ENCODE data around the gene ADPRS. TPM values are rescaled to one million over a fixed set of nuclear protein-coding genes. Genes with fewer than 3 reads are reported as not detected.

ADPRS gene
- total RNA-seq, 4 donors from 2014 or later = 23.3 to 45.8 (median 40.8) TPM

DNA sequence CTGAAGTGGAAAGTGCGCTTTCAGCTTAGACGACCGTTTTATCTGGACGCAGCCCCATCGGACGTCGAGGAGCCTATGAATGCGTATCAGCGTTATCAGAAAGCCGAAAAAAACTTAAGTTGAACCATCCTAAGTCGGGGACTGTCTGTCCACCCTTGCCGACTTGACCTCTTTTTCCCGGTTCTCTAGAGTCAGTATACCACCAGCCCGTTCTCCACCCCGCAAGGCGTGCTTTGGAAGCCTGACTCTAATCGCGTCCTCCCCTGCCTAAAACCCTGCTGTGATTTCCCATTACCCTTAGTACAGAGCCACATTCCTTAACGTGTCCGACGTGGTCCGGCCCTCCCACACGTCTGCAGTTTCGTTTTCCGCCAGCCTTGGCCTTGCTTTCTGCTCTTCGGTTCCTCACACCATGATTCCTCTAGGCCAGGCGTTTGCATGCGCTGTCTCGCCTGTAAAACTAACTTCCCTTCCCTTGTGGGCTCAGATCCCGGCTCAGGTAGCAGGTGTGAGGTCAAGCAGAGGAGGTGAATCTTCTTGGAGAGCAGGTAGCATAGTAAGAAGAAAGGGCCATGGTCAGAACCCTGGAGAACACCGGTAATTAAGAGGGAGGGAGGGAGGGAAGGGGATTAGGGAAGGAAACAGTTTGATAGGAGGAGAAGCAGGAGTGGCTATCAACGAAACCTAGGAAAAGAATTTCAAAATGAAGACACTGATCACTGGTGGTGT is 865 bp downstream of the ADPRS start:
- intact Hi-C loops (cut with DNase I) = no loop called here
- no peak for DNase-seq (ENCODE audit: extremely low spot score)
- Histone ChIP-seq H3K36me3 (peaks cover 28 to 46% (median 39%) of the 10 kb centered on the region in 4 donors), H3K4me3 (peak overlapping the region; percentile 64 to 100 (median 88)), H3K27ac (replicated peaks in 1 of 4) (peak overlapping the region; percentile 86 to 94 (median 90)), H3K9me3 (no peaks in the 10 kb centered on the region), H3K4me1 (peaks cover 20 to 58% (median 51%) of the 10 kb centered on the region in 4 donors), H3K27me3 (peaks cover 0 to 20% (median 0%) of the 10 kb centered on the region in 4 donors)
- 7% methylated on average over 31 of the region's 32 CpGs for WGBS
- TF ChIP-seq, protein P1, sequence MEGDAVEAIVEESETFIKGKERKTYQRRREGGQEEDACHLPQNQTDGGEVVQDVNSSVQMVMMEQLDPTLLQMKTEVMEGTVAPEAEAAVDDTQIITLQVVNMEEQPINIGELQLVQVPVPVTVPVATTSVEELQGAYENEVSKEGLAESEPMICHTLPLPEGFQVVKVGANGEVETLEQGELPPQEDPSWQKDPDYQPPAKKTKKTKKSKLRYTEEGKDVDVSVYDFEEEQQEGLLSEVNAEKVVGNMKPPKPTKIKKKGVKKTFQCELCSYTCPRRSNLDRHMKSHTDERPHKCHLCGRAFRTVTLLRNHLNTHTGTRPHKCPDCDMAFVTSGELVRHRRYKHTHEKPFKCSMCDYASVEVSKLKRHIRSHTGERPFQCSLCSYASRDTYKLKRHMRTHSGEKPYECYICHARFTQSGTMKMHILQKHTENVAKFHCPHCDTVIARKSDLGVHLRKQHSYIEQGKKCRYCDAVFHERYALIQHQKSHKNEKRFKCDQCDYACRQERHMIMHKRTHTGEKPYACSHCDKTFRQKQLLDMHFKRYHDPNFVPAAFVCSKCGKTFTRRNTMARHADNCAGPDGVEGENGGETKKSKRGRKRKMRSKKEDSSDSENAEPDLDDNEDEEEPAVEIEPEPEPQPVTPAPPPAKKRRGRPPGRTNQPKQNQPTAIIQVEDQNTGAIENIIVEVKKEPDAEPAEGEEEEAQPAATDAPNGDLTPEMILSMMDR (IDR thresholded peaks at IDR 0.05) = no peak
- no peak for TF ChIP-seq POLR2AphosphoS5 (IDR thresholded peaks at IDR 0.05)
- no peak for TF ChIP-seq POLR2A (IDR thresholded peaks at IDR 0.05; ENCODE audit: low read depth)
- no peak for TF ChIP-seq EP300 (IDR thresholded peaks at IDR 0.05)

DNA sequence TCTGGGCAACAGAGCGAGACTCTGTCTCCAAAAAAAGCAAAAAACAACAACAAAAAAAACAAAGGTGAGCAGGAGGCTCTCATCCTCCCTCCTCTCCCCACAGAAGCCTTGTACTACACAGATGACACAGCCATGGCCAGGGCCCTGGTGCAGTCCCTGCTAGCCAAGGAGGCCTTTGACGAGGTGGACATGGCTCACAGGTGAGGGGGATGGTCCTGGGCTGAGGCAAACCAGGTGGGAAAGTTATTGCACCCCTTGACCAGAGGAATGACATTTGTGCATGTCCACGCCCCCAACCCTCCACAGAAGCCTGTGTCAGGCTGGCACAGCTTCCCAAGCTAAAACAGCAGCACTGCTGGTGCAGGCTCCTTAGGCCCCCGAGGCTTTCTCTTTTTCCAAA is 2.4 kb downstream of the ADPRS start:
- intact Hi-C loops (cut with DNase I) = no loop called here
- TF ChIP-seq EP300 (IDR thresholded peaks at IDR 0.05) (no peak), POLR2A (IDR thresholded peaks at IDR 0.05; ENCODE audit: low read depth) (no peak), POLR2AphosphoS5 (IDR thresholded peaks at IDR 0.05) (no peak)
- TF ChIP-seq, protein P1 (IDR thresholded peaks at IDR 0.05) = no peak
- Histone ChIP-seq H3K27ac (replicated peaks in 1 of 4) (no peak overlapping the region), H3K36me3 (peaks cover 28 to 61% (median 52%) of the 10 kb centered on the region in 4 donors), H3K27me3 (peaks cover 0 to 8% (median 0%) of the 10 kb centered on the region in 4 donors), H3K4me1 (peaks cover 19 to 63% (median 57%) of the 10 kb centered on the region in 4 donors), H3K9me3 (no peaks in the 10 kb centered on the region), H3K4me3 (no peak overlapping the region)
- 80% methylated on average over 4 of the region's 4 CpGs for WGBS
- no peak for DNase-seq (ENCODE audit: extremely low spot score)

DNA sequence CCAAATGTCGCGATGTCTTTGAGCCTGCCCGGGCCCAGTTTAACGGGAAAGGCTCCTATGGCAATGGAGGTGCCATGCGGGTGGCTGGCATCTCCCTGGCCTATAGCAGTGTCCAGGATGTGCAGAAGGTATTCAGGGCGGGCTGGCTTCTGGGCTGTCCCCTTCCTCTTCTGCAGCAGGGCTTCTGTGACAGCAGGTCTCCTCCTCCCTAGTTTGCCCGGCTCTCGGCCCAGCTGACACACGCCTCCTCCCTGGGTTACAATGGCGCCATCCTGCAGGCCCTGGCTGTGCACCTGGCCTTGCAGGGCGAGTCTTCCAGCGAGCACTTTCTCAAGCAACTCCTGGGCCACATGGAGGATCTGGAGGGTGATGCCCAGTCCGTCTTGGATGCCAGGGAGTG is 3.0 kb downstream of the ADPRS start:
- Histone ChIP-seq H3K9me3 (no peaks in the 10 kb centered on the region), H3K27me3 (peaks cover 0 to 2% (median 0%) of the 10 kb centered on the region in 4 donors), H3K4me3 (no peak overlapping the region), H3K27ac (replicated peaks in 1 of 4) (no peak overlapping the region), H3K36me3 (peaks cover 28 to 61% (median 58%) of the 10 kb centered on the region in 4 donors), H3K4me1 (peaks cover 19 to 65% (median 60%) of the 10 kb centered on the region in 4 donors)
- 86% methylated on average over 11 of the region's 13 CpGs for WGBS
- no peak for TF ChIP-seq POLR2AphosphoS5 (IDR thresholded peaks at IDR 0.05)
- TF ChIP-seq, protein P1 (IDR thresholded peaks at IDR 0.05) = no peak
- DNase-seq (ENCODE audit: extremely low spot score) = no peak
- intact Hi-C loops (cut with DNase I) = no loop called here

DNA sequence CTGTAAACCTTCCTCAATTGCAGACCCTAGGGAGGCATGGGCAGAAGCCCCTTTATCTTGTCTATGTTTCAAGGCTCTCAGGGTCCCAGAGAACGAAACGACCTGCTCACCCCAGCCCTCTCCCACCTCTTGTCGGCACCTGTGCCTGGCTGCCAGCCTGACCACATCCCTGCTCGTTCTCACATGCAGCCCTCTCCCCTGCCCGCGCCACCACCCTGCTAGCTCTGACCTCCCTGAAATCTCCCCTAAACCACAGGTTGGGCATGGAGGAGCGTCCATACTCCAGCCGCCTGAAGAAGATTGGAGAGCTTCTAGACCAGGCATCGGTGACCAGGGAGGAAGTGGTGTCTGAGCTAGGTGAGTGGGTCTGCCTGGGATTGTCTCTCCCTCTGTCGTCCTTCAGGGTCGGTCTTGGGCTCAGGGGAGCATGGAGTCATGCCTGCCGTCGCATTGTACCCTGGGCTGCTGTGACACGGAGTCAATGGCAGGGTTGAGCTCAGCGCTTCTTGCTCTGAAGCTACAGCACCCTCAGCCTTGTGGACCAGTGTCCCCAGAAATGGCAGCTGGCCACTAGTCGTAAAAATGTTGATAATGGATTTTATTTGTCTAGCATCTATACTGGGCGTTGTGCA is 3.6 kb downstream of the ADPRS start:
- H3K4me1 ChIP-seq = peaks cover 19 to 68% (median 60%) of the 10 kb centered on the region in 4 donors
- no peak for DNase-seq (ENCODE audit: extremely low spot score)

More for the DNA sequence above, 3.6 kb downstream of the ADPRS start:
- Histone ChIP-seq H3K27ac (replicated peaks in 1 of 4) (no peak overlapping the region), H3K36me3 (peaks cover 28 to 61% (median 60%) of the 10 kb centered on the region in 4 donors), H3K4me3 (no peak overlapping the region), H3K27me3 (no peaks in the 10 kb centered on the region), H3K9me3 (no peaks in the 10 kb centered on the region)
- intact Hi-C loops (cut with DNase I) = no loop called here
- TF ChIP-seq, protein P1 (IDR thresholded peaks at IDR 0.05) = no peak
- TF ChIP-seq POLR2AphosphoS5 (IDR thresholded peaks at IDR 0.05) (no peak), EP300 (IDR thresholded peaks at IDR 0.05) (no peak), POLR2A (IDR thresholded peaks at IDR 0.05; ENCODE audit: low read depth) (no peak)
- WGBS = 87% methylated on average over 17 of the region's 17 CpGs
